ENCODE data around the gene SLC39A3. TPM values are rescaled to one million over a fixed set of nuclear protein-coding genes. Genes with fewer than 3 reads are reported as not detected.

Gene SLC39A3
- total RNA-seq, 1 experiment from 2014 or later: 32.4 TPM

DNA sequence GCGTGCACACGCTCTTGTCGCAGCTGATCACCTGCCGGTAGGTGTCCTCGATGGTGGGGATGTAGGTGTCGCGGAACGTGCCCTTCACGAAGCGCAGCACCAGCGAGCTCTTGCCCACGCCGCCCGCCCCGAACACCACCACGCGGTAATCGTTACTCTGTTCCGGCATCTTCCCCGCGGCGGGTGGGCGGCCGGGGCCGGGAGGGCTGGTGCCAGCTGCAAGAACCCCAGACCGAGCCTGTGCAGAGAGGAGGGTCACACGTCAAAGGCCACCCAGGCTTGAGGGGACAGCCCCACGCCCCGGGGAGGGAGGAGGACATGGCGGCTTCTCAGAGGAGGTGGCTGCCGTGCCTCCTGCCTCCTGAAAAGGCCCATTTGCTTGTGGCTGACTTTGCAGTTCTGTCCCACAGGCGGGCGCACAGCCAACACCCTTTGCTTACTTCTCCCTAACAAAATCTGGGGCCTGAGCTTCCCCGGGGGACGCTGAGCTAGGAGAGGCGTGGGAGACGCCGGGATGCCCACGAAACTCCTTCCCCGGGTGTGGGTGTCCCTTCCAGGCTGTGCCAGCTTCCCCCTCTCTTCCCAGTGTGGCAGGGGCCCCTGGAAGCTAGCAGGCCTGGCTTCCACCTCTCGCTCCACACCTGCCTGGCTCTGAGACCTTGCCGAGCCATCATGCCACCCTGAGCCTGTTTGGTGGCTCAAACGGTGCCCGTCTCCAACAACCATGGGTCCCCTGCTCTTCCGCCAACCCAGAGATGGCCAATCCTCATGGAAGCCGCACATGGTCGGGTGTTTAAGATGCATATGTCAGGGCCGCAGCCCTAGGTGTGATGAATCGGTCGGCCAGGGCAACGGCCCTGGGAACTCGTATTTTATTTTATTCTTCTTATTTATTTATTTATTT lies 21.9 kb downstream of the SLC39A3 start:
- H3K4me1 Mint-ChIP-seq: peaks cover 6 to 11% of the 10 kb centered on the region in 2 experiments

More for the DNA sequence above, 21.9 kb downstream of the SLC39A3 start:
- Histone ChIP-seq H3K9ac (ENCODE audit: extremely low read depth, insufficient read length, low read length) (no peak overlapping the region), H3K23ac (ENCODE audit: insufficient read length, low read depth, low read length) (no peak overlapping the region), H3K23me2 (ENCODE audit: insufficient read length, low read depth, low read length, poor library complexity, severe bottlenecking) (peaks cover 7% of the 10 kb centered on the region), H3T11ph (ENCODE audit: low read length) (no peak overlapping the region), H4K5ac (ENCODE audit: insufficient read length, low read depth, low read length) (no peak overlapping the region), H3K14ac (ENCODE audit: insufficient read depth, low read length) (no peak overlapping the region), H4K20me1 (ENCODE audit: control insufficient read depth, insufficient read depth, insufficient read length) (no peaks in the 10 kb centered on the region), H3K27ac (ENCODE audit: insufficient read length, low read depth, low read length) (no peak overlapping the region), H2BK15ac (ENCODE audit: low read depth, low read length) (no peak overlapping the region), H3K79me2 (ENCODE audit: insufficient read depth, low read length) (no peaks in the 10 kb centered on the region), H3K9me3 (ENCODE audit: control insufficient read depth, low read depth, low read length) (peaks cover 8% of the 10 kb centered on the region), H2AK5ac (ENCODE audit: insufficient read length, low read length) (no peak overlapping the region), H3K27me3 (ENCODE audit: insufficient read depth, low read length) (no peaks in the 10 kb centered on the region), H4K91ac (ENCODE audit: insufficient read length, low read depth, low read length) (no peak overlapping the region), H3K79me1 (ENCODE audit: insufficient read depth, low read depth, low read length, poor library complexity, severe bottlenecking) (no peaks in the 10 kb centered on the region), H2BK20ac (ENCODE audit: low read depth, low read length, poor library complexity, severe bottlenecking) (no peak overlapping the region), H2BK5ac (ENCODE audit: insufficient read length, low read length) (no peak overlapping the region), H3K4me2 (ENCODE audit: insufficient read depth, insufficient read length, low read length) (no peak overlapping the region), H3K18ac (ENCODE audit: insufficient read length, low read depth, low read length) (no peak overlapping the region), H4K8ac (replicated peaks; ENCODE audit: insufficient read length, low read depth, low read length) (no peak overlapping the region), H2BK120ac (ENCODE audit: low read depth, low read length, poor library complexity, severe bottlenecking) (no peak overlapping the region), H2AFZ (ENCODE audit: low read length) (no peak overlapping the region), H3K4me1 (ENCODE audit: insufficient read depth, low read length) (no peaks in the 10 kb centered on the region), H3K4ac (ENCODE audit: low read depth, low read length) (no peak overlapping the region), H2BK12ac (ENCODE audit: insufficient read length, low read depth, low read length) (no peak overlapping the region), H3K56ac (ENCODE audit: insufficient read length, low read depth, low read length) (no peak overlapping the region)
- H3K27ac Mint-ChIP-seq: no peak overlapping the region; a peak in 1 of 7 replicates
- H3K9me3 Mint-ChIP-seq: peaks cover 10 to 11% of the 10 kb centered on the region in 2 experiments
- H3K36me3 Mint-ChIP-seq (ENCODE audit: insufficient read depth in 1 of 3, low read depth in 3 of 3): peaks cover 14 to 16% (median 14%) of the 10 kb centered on the region in 3 experiments
- DNase-seq: no peak
- H3K4me3 Mint-ChIP-seq: no peak overlapping the region
- peaks cover 22% of the 10 kb centered on the region for H3K27me3 Mint-ChIP-seq (ENCODE audit: low read depth)
- WGBS (ENCODE audit: extremely low coverage, insufficient read length, low lambda C conversion rate): no CpG with 5 or more reads among the region's 52 CpGs
- TF ChIP-seq, protein P1, sequence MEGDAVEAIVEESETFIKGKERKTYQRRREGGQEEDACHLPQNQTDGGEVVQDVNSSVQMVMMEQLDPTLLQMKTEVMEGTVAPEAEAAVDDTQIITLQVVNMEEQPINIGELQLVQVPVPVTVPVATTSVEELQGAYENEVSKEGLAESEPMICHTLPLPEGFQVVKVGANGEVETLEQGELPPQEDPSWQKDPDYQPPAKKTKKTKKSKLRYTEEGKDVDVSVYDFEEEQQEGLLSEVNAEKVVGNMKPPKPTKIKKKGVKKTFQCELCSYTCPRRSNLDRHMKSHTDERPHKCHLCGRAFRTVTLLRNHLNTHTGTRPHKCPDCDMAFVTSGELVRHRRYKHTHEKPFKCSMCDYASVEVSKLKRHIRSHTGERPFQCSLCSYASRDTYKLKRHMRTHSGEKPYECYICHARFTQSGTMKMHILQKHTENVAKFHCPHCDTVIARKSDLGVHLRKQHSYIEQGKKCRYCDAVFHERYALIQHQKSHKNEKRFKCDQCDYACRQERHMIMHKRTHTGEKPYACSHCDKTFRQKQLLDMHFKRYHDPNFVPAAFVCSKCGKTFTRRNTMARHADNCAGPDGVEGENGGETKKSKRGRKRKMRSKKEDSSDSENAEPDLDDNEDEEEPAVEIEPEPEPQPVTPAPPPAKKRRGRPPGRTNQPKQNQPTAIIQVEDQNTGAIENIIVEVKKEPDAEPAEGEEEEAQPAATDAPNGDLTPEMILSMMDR (conservative IDR thresholded peaks at IDR 0.05): no peak
